ENCODE results near the gene PHF12. TPM values are rescaled to one million over a fixed set of nuclear protein-coding genes. Genes with fewer than 3 reads are reported as not detected.

The PHF12 gene
- total and polyA plus RNA-seq, 2 experiments from 2014 or later = 19.7 to 41.0 TPM

GRCh38 chr17:28885363-28885762, 66.0 kb downstream of the PHF12 start (continued):
- no peak for TF ChIP-seq ZNF462 (CRISPR knock-in tag; IDR thresholded peaks at IDR 0.05)
- no peak for TF ChIP-seq STAT1 (IDR thresholded peaks at IDR 0.05; ENCODE audit: unreplicated experiment)
- TF ChIP-seq CREB1 (CRISPR knock-in tag; IDR thresholded peaks at IDR 0.05; ENCODE audit: low read depth) = no peak
- no peak for TF ChIP-seq EZH2phosphoT487 (IDR thresholded peaks at IDR 0.05; ENCODE audit: unreplicated experiment)
- no peak for TF ChIP-seq POLR2AphosphoS5 (IDR thresholded peaks at IDR 0.05; ENCODE audit: low read depth)
- TF ChIP-seq NANOG (IDR thresholded peaks at IDR 0.05; ENCODE audit: borderline replicate concordance) = no peak
- TF ChIP-seq EZH2 (IDR thresholded peaks at IDR 0.05; ENCODE audit: low read depth, unreplicated experiment) = no peak
- TF ChIP-seq ETS1 (IDR thresholded peaks at IDR 0.05) = no peak
- TF ChIP-seq REST (IDR thresholded peaks at IDR 0.05; ENCODE audit: unreplicated experiment) = no peak

All from GM23338 (cell line).